SW480 (cell line): ENCODE results near the gene SPINK7.
"Not testable (repeated sequence)": the region's sequence is repeated elsewhere in the genome, so short reads cannot be mapped to it uniquely, and the experiment has no call there.

Source experiments
- DNase-seq: peaks from one replicate; pipeline ENCODE4 v3.0.0-alpha.2; 2016; ENCODE audit warnings: low spot score

The SPINK7 gene

DNA sequence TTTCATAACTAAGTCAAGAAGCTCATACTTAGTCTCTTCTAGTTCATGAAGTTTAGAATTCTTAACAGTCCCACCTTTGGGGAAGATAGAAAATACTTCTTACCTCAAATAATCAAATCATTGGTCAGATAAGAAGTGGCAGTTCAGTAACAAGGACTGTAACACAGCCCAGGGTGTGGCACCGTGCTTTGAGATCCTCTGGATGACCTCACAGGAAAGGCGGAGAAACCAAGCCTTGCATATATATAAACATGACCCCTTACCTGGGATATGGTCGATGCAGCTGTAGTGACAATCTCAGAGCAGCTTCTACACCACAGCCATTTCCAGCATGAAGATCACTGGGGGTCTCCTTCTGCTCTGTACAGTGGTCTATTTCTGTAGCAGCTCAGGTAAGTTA lies at the start of gene SPINK7:
SPINK7 (plus strand) TSS at position 271 of the 400 bp plus-strand sequence; CDS start at position 332, 61 bp downstream.
- DNase-seq = no peak

DNA sequence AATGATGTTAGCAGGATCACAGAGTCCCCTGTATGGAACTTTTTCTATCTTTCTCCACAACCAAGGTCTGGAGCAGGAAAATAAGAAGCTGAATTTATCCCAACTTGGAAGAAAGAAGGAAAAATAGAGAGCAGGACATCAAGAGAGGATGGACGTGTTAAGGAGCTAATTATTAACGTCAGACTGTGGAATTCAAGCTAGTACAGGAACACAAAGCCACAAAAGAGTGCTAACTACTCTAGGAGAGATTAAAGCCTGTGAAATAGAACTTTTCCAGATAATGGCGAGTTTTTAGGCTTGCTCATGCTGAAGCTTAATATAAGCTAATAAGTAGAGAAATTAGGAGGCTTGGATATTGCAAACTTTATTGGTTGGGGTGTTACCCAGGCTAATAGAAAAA lies 44.3 kb upstream of the SPINK7 start:
- no peak for DNase-seq

DNA sequence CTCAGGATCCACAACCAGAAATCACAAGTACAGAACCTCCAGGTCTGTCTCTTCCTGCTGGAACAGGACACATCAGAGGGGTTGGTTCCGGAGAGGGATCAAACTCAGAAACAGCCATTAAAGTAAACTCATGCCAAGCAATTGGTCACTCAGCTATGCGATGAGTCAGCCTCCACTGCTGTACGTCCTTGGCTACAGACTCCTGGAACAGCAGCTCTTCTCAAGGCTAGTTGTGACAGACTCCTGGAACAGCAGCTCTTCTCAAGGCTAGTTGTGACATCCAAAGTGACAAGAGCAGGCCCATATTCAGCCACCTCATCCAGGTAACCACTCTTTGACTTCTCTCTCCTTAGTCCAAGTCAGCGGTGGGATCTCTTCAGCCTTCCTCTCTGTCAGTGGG lies 43.7 kb upstream of the SPINK7 start, which contains the start of gene SPINK13:
SPINK13 (plus strand) TSS at position 229 of the 400 bp plus-strand sequence. CDS start 1,279 bp downstream, outside the sequence.
- peak; percentile 30 for DNase-seq

GRCh38 chr5:148275129-148275528 lies 37.1 kb upstream of the SPINK7 start:
- not testable (repeated sequence) for DNase-seq

DNA sequence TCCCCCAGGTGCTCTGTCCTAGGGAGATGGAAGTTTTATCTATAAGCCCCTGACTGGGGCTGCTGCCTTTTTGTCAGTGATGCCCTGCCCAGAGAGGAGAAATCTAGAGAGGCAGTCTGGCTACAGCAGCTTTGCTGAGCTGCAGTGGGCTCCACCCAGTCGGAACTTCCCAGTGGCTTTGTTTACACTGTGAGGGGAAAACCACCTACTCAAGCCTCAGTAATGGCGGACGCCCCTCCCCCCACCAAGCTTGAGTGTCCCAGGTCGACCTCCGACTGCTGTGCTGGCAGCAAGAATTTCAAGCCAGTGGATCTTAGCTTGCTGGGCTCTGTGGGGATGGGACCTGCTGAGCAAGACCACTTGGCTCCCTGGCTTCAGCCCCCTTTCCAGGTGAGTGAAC lies 31.3 kb upstream of the SPINK7 start:
- DNase-seq = not testable (repeated sequence)

DNA sequence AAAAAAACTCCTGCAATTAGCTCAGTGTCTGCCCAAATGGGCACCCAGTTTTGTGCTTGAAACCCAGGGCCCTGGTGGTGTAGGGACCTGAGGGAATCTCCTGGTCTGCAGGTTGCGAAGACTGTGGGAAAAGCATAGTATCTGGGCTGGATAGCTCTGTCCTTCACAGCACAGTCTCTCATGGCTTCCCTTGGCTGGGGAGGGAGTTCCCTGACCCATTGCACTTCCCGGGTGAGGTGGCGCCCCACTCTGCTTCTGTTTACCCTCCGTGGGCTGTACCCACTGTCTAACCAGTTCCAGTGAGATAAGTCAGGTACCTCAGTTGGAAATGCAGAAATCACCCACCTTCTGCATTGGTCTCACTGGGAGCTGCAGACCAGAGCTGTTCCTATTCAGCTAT lies 30.9 kb upstream of the SPINK7 start:
- DNase-seq = not testable (repeated sequence)

DNA sequence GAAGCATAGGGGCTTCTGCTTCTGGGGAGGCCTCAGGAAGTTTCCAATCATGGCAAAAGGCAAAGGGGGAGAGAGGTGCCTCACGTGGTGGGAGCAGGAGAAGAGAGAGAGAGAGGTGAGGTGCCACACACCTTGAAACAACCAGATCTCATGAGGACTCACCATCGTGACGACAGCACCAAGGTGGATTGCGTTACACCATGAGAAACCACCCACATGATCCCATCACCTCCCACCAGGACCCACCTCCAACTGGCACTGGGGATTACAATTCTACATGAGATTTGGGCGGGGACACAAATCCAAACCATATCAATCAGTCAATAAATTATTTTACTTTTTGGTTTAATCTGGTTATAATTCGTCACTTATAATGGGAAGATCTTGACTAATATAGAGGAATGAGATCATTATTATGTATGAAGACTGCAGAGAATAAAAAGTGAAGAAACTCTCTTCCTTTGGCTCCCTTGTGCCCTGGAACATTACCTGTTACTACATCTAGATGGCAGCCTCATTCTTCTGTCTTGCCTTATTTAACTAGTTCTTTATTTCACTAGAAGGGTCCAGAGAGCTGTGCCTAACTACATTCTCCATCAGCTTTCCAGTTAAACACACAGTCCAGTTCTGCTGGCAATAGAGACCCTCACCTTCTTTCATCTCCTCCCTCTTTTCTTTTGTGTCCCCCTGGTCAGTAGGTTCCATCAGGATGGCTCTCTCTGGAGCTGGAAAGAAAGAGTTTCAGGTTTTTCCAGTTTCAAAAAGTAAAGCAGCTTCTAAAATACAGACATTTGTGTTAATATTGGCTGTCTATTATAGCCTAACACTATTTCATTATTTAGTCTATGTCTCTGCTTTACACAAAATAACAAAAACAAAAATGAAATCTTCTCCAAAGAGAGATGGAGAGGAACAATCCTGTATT lies 21.7 kb upstream of the SPINK7 start:
- peak; percentile 54 for DNase-seq

GRCh38 chr5:148297731-148298130 lies 14.5 kb upstream of the SPINK7 start:
- no peak for DNase-seq

DNA sequence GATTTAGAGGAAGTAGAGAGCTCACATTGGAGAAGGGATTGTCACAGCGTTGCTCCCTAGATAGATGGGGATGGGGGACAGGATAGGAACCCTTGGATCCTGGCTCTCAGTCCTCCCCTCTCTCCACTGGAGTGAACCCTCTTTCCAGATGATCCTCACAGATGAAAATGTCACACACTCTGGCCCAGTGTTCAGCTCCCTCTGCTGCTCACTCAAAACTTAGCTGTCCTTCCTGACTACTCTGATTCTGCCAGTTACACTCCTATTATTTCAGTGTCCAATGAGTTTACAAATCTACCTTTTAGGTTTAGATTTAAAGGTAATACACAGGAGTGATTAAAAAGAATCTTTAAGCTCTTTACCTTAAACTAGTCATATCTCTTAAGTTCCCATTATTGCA lies 5.8 kb upstream of the SPINK7 start:
- no peak for DNase-seq

DNA sequence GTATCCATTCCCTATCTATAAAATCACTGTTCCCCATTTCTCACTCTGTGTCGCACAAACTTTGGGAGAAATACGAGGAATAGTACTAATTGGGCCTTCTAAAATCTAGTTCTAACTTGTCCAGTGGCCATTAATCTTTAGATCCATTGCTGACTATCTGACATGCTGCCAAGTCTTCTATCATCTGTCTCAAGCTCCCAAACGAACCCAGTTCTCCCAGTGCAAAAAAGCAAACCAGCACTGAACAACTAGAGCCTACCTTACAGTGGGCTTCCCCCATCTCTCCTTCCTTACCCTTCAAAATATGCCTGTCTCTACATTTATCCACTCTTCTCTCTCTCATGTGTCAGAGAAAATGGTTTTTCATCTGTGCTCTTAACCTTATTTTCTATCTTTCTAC lies 3.2 kb upstream of the SPINK7 start:
- DNase-seq = no peak

GRCh38 chr5:148309746-148310145 lies 2.5 kb upstream of the SPINK7 start:
- DNase-seq = no peak

- no peak for DNase-seq
Measured at GRCh38 chr5:148311484-148311883, 739 bp upstream of the SPINK7 start.

- no peak for DNase-seq
Measured at GRCh38 chr5:148314187-148314586, 2.0 kb downstream of the SPINK7 start.

DNA sequence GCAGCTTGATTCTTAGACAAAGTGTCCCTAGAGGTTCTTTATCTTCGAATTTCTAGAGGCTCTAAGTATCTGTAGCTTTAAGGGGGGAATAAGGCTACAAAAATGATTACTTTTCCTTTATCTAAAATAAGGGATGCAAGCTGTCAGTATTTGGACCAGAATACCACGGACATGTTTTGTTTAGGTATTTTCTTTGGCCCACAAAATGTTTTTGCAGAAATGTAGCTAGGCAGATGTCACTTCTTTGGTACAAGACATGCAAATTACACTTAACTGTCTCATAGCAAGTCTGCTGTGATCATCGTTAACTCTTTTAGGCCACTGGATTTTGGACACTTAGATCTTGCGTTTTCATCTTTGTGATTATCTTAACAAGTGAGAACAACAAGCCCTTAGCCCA lies 2.5 kb downstream of the SPINK7 start:
- DNase-seq = no peak

DNA sequence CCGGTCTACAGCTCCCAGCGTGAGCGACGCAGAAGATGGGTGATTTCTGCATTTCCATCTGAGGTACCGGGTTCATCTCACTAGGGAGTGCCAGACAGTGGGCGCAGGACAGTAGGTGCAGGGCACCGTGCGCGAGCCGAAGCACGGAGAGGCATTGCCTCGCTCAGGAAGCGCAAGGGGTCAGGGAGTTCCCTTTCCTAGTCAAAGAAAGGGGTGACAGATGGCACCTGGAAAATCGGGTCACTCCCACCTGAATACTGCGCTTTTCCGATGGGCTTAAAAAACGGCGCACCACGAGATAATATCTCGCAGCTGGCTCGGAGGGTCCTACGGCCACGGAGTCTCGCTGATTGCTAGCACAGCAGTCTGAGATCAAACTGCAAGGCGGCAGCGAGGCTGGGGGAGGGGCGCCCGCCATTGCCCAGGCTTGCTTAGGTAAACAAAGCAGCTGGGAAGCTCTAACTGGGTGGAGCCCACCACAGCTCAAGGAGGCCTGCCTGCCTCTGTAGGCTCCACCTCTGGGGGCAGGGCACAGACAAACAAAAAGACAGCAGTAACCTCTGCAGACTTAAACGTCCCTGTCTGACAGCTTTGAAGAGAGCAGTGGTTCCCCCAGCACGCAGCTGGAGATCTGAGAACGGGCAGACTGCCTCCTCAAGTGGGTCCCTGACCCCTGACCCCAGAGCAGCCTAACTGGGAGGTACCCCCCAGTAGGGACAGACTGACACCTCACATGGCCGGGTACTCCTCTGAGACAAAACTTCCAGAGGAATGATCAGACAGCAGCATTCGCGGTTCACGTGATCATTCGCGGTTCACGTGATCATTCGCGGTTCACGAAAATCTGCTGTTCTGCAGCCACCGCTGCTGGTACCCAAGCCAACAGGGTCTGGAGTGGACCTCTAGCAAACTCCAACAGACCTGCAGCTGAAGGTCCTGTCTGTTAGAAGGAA lies 8.1 kb downstream of the SPINK7 start:
- DNase-seq = not testable (repeated sequence)

DNA sequence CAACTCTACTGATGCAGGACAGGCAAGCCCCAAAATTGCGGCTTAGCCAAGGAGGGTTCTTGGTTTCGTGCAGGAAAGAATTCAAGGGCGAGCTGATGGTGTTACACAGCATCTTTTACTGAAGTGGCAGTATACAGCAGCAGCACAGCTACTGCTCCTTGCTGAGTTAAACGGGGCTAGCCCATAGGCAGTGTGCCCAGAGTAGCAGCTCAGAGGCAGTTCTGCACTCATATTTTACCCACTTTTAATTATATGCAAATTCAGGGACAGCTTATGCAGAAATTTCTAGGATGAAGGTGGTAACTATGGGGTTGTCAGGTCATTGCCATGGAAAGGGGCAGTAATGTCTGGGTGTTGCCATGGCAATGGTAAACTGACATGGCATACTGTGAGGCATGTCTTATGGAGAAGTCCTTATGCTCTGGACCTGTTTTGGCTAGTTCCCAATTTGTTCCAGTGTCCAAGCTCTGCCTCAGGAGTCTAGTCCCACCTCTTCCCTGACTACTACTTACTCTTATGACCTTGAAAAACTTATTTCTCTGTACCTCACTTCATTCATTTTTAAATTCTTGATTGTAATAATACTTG lies 21.1 kb downstream of the SPINK7 start:
- no peak for DNase-seq

DNA sequence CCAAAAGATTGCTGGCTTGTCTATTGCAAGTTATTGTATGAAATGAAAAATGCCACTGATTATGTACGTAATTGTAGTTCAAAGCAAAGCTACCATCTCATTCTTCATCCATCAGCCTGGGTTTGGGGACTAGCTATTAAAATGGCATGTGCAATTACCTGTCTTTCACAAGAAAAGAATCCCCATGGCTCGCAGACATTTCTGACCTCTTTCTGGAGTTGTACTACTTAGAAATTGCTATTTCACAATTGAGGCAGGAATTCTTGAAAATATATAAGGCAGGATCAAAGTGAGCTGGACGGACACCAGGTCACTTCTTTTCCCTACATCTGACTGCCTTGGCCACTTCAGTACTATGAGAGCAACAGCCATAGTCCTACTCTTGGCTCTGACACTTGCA lies 23.0 kb downstream of the SPINK7 start, which contains the start of gene SPINK9:
SPINK9 (plus strand) TSS at position 301 of the 400 bp plus-strand sequence; CDS start at position 356, 55 bp downstream.
- no peak for DNase-seq

DNA sequence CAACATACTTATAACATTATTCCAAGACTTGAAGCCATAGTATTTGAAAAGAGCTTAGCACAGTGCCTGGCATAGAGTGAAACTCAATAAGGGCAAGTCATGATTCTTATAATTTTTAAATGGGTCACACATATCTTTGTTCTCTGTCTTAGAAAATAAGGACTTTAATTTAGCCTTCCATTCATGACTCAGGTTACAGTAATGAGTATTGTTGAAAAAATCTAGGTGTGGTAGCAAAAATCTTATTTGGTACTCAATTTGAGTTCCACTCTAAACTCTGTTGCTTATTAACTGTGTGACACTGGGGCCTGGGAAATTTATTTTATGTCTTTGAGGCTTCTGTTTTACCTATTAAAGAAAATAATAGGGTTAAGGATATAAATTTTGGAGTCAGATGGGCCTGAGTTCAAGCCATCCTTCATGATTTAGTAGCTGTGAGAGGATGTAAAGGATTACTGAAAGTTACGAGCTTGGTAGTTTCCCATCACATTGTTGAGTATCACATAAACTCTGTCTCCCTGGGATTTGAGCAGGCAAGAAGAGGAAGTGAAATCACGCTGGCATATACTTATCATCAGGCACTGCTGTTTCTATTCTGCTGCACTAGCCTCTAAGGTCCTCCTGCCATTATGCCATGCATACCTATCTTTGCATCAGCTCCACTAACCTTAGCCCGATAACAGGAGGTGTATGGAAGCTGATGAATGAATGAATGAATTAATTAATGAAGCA lies 24.6 kb downstream of the SPINK7 start:
- no peak for DNase-seq

DNA sequence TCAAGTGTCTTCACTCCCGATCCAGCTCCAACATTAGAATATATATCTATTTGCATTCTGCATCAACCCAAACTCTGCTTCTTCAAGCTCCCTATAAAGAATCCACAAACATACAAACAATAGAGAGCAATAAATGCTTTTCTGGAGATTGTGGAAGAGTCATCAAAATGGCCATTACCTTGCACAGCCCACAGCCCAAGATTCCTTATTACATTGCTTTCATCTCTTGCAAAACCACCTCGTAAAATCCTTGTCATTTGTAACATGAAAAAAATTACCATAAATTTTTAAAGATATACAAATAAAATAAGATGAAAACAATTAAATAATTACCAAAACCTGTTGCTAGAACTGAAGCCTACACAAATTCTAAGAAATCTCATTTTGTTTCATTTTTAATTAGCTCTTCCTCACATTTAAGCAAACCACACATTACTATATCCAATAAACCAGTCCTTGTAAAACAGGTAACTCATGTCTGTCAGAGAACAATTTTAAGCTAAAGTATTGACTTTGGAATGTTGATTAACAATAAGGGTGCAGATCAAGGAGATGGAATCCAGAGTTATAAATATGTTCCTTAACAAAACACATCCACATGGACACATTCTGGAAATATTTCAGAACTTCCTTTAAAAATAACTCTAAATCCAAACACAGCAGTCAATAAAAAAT lies 30.3 kb downstream of the SPINK7 start:
- no peak for DNase-seq

DNA sequence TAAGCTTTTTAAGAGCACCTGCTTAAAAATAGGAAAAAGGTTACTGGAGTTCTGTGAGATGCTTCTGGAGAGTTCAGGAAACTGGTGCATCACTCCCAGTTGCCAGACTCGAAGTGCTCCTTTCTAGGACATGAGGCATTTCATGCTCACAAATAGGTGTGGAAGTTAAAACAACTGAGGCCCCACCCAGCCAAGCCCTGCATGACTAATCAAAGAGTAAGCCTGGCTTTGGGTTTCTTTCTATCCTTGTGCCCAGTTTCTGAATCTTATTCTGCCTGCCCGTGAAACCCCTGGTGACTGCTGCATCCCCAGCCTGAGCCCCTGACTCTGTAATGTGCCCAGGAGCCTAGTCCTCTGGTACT lies 30.8 kb downstream of the SPINK7 start:
- DNase-seq = peak; percentile 77
